Measurements from ENCODE around the gene PLEKHA4.
A peak's percentile ranks its signal among the peaks of the same experiment; 100 is the strongest.
"Not testable (repeated sequence)": the region's sequence is repeated elsewhere in the genome, so short reads cannot be mapped to it uniquely, and the experiment has no call there.

PLEKHA4 gene

DNA sequence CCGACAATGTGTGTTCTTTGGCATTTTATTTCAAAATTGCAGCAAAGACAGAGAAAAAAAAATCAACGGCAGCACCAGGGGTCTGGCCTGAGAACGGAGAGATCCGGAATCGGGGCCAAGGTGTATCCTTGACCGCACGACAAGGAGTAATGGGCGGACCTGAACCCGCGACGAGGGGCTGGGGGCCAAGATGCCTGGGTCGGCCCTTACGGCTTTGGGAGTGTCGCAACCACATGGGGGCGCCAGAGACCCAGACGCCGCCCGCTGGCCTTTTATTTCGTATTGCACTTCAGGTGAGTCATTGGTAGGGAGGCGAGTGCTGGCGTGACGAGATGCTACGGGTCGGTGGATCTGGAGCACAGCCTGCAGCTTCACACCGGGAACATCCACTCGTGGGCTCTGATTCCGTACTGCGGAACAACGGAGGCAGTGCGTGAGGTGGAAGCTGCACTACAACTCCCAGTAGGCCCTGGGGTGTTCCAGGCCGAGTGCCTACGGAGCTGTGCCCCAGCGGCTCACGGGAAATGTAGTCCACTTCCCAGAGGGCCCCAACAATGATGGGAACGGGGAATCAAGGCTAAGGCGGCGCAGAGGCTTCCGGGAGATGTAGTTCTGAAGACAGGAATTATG, 73.2 kb downstream of the PLEKHA4 start:
- DNase-seq, result peak; percentile 93

DNA sequence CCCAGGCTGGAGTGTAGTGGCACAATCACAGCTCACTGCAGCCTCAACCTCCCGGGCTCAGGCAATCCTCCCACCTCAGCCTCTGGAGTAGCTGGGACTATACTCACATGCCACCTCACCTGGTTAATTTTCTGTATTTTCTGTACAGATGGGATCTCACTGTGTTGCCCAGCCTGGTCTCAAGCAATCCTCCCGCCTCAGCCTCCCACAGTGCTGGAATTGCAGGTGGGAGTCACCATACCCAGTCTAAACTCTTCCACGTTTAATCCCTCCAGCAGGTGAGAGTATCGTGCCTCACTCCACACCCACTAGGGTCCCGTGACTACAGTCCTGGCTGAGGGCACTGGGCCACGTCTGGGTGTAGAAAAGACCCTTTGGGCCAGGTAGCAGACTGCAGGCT, 74.1 kb downstream of the PLEKHA4 start:
- no peak for DNase-seq

DNA sequence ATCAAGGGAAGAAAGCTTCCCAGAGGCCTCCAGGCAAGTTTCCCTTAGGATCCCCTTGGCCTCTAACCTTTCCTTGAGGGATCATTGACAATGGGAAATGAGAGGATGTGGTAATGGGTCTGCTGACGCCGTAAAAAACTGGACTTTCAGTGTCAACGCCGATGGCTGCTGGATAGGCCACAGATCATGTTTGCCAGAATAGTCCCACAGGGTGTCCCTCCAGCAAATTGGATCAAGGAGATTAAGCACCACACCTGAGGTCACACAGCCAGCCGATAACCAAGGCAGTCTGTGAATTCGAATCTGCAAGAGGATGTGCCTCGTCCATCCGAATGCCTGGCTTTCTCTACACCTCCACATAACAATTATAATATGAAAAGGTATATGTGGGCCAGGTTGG, 75.1 kb downstream of the PLEKHA4 start:
- no peak for DNase-seq

DNA sequence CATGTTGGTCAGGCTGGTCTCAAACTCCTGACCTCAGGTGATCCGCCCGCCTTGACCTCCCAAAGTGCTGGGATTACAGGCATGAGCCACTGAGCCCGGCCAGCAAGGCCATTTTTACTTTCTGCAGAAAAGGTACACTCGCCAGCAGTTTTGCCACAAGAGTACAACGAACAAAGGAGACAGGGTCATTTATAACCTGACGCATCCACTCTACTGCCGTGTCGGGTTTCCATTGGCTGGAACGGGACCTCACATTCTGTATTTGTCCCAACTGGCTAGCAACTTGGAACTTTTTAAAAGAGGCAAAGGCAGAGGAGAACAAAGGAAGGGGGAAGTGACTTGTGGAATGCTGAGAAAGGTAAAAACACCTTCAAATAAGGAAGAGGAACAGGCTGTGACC, 81.1 kb downstream of the PLEKHA4 start:
- not testable (repeated sequence) for DNase-seq

All from HCEC 1CT (cell line).